HG03025 (cell line): ENCODE data around the gene CEP76.
"Not testable (repeated sequence)": the region's sequence is repeated elsewhere in the genome, so short reads cannot be mapped to it uniquely, and the experiment has no call there.

ENCODE experiments used
- ATAC-seq: cut with Tn5 transposase; IDR thresholded peaks from one replicate; pipeline ENCODE4 v1.9.1; 2021; ENCODE audit warnings: mild to moderate bottlenecking, moderate library complexity; ENCODE audit not compliant: unreplicated experiment, low FRiP score

CEP76 gene

DNA sequence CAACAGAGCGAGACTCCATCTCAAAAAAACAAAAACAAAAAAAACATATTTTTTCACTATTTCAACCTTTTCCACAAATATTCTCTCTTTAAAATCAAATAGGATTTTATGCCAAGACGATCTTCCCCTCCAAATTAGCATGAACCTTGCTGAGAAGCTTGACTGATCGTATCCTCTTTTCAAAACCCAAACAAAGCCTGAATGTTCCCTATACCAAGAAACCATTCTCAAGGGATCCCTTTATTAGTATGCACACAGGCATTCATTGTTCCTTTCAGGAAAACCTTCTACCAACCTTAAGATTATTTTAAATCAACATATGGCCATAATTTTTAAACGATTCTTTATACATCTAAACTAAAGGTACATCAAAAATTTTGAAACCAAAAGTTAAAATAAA is 50.9 kb downstream of the CEP76 start:
- no peak for ATAC-seq

DNA sequence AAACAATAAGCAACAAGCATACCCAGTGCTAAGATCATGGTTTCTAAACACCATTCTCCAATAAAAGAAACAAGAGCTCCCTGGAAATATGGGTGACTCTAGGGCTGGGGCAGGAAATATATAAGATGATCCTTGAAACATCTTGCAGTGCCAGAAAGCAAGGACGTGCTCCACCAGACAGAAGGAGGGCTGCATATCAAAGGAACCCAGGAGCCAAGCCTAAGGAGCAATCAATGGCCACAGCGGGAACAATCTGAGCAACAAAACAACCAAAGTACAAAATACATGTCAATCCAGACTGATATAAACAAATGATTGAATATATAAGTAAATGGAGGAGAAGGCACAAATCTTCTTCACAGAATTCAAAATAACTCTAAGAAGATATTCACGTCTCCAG is 54.8 kb downstream of the CEP76 start:
- no peak for ATAC-seq

DNA sequence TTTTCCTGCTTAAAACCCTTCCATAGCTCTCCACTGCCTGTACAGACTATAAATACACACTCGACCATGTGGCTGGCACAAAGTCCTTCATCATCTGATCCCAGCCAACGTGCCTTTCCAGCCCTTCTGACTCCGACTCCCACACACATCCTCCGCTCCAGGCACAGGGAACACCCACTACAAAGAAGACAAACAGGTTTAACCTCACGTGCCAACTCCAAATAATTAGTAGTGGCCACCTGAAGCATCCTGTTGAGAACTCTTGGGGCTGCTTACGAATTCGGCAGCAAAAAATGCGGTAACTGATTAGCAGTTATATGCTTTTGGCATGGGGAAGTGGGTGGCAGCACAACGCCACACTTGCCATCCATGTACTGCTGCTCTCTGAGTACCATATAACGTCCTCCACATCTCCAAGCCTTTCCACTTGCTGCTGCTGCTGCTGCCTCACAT is 56.7 kb downstream of the CEP76 start:
- no peak for ATAC-seq

DNA sequence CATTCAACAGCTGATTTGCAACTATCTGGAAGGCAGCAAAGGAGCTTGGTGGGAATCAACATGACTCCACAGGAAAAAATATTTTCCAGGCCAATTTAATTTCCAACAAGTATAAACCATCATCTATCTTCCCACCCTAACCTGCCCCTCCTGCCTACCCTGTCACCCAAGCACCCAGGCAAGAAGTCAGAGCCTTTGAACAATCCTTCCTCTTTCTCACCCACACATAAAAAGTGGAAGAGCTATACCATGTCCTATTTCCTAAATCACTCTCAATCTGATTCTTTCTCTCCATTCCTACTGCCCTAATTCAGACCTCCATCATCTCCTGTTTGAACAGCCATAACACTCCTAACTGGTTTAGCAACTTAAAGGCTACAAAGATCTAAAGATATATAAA is 57.3 kb downstream of the CEP76 start:
- no peak for ATAC-seq

DNA sequence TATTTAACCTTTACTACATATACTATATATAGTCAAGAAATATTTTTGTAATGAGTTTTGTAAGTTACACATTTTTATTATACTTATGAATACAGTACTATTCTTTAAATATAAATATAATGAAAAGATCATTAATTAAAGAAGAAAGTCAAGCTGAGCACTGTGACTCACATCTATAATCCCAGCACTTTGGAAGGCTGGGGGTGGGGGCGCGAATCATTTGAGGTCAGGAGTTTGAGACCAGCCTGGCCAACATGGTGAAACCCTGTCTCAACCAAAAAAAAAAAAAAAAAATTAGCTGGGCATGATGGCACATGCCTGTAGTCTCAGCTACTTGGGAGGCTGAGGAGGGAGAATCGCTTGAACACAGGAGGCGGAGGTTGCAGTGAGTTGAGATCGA is 58.8 kb downstream of the CEP76 start:
- not testable (repeated sequence) for ATAC-seq

DNA sequence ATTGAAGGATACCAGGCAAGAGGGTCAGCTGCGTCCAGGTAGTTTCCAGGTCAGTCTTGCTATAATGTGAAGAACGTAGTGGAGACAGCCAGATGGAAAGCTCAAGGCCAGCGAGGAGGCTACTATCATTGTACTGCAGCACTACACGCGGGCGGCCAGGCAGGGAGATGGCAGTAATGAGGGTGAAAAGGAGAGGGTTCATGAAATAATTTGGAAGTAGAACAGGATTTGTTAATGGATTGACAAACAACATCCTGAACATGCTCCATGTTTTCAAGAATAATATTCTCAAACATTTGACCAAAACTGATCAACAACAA is 61.7 kb downstream of the CEP76 start:
- no peak for ATAC-seq

DNA sequence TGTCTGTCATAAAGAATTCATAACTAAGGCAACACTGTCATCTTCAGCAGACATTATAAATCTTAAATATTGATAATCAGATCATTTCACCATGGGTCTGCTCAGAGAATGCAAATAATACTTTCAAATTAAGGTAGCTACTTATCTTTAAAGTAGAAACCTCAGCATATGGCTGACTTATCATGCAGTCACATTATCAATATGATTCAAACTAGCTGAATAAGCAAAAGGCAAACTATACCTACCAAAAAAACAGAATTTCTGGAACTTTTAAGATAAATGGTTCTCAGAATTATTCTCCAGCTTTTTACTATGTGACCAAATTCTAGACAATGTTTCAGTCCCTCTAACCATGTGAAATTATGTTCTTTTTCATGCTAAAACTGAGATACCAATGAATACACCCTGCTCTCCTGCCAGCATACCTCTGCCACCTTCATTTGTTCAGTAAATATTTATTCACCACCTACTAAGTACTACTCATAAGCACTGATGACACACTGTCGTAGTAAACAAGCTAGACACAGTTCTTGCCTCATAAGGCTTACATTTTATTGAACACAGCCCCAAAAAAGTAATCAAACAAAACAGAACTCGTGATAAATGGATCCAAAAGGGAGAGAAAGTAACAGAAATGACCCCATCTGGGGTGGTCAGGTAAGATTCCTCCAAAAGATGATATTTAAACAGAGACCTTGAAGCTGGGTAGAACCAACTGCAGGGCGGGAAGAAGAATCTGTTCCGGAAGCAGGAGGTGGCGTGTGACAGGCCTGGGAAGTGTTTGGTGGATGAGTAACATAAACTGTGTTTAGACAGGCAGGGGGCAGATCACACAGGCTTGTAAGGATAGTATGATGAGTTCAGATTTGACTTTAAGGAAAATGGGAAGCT is 62.3 kb downstream of the CEP76 start:
- ATAC-seq = no peak

DNA sequence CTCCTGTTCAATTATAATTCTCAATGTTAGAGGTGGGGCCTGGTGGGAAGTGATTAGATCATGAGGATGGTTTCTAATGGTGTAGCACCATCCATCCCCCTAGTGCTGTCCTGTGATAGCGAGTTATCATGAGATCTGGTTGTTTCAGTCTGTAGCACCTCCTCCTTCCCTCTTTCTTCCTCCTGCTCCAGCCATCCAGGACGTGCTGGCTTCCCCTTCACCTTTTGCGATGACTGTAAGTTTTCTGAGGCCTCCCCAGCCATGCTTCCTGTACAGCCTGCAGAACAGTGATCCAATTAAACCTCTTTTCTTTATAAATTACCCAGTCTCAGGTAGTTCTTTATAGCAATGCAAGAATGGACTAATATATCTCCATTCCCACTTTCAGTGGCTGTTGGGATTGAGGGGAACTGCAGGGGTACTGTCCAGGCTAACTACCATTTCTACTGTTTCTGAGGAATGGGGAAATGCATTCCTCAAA is 63.8 kb downstream of the CEP76 start:
- no peak for ATAC-seq

DNA sequence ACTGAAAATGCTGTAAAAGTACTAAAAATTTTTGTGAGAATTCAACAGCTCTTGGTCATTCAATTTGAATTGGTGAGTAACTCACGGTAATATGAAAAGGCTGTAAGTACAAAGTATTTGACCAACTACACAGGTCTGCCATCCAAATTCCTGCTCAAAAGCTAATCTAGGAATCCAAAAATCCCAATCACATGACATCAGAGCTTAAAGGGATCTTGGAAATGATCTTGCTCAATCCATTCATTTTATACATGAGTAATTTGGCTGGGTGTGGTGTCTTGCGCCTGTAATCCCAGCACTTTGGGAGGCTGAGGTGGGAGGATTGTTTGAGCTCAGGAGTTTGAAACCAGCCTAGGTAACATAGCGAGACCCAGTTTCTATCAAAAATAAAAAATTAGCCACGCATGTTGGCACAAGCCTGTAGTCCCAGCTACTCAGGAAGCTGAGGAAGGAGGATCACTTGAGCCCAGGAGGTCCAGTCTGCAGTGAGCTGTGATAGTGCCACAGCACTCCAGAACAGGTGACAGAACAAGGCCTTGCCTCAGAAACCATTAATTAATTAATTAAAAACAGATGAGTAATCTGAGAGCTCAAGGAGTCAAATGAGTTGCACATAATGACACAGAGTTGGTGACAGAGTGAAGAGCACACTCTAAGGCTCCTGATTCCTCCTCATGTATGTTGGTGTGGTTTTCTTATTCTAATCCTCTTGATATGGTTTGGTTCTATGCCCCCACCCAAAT is 64.5 kb downstream of the CEP76 start:
- ATAC-seq = no peak

DNA sequence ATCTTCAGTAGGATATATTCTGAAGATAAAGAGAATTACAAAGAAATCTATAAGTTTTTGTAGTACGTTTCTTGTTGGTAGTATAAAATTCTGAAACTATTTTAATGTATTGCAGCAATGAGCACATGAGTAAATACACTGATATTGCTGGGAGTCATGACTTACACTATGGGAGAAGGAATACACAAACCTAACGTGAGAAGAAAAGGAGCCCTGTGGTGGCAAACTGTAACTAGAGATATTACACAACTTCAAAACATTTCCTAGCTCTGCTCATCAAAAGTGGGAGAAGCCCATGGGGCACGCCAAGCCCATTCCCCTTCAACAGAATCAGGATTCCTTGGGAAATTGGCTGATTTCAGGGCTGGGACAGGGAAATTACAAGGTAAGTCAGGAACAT is 65.1 kb downstream of the CEP76 start:
- no peak for ATAC-seq

DNA sequence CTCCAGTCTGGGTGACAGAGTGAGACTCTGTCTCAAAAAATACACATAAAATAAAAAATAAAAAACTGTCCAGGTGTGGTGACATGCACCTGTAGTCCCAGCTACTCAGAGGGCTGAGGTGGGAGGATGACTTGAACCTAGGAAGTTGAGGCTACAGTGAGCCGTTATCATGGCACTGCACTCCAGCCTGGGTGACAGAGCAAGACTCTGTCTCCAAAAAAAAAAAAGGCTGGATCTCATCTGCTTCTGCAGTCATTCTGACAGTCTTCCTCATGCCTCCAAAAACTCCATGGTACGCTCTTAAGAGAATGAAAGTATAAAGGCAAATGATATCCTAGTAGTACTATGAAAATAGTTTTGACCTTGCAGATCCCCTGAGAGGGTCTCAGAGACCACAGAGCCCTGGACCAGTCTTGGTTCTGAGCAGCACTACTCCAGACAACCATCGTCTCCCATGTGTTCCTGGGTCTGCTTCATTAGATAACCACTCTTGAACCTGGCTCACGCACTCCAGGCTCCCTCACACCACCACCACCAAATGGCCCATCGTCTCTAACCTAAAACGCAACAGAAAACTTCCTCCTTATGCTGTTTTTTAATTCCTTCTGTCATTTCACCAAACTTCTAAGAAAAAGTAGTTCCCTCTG is 70.6 kb downstream of the CEP76 start:
- no peak for ATAC-seq

DNA sequence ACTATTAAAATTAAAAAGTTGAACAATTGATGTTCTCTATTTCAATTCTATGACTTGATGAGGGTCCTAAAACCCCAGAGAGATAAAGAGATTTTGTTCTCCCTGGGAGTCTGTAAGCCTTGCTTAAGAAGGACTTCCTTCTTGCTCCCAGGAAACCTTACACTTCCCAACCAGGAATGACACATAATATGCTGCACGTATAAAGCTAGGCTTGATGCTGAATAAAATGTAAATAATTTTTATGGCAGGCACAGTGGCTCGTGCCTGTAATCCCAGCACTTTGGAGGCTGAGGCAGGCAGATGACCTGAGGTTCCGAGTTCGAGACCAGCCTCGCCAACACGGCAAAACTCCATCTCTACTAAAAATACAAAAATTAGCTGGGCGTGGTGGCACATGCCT is 72.4 kb downstream of the CEP76 start:
- no peak for ATAC-seq

DNA sequence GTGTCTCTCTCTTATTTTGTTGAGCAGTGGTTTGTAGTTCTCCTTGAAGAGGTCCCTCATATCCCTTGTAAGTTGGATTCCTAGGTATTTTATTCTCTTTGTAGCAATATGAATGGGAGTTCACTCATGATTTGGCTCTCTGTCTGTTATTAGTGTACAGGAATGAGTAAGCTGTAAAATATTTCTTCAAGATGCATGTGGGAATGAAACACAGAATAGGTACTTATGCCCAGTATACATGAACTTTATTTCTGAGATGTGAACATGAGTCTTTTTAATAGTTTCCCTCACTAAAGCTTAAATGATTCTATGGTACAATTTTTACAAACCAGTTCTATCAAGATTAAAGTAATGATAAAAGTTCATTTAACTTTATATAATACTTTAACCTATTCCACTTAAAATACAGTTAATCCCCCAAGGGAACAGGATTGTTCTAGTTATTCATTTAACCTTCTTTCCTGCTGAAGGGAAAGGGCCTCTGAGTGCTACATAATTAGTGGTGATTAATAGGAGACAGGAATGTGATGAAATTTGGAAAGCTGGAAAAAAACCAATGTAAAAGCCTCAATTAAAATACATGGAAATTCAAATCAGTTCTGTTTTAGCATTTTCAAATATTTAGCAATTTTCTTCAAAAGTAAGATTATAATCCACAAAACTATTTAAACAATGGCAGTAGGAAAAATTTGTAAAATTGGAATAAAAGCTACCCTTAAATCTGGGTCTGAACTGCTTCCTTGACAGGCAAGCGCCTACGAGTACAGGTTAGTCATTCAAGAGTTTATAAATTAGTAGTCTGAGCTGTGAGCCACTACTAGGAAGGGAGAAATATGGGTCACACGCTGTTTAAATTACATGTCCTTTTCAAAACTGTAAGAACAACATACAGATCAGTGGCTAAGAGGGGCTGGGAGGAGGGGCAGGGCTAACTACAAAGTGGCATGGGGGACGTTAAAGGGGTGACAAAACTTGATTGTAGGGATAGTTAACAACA is 73.5 kb downstream of the CEP76 start:
- no peak for ATAC-seq

DNA sequence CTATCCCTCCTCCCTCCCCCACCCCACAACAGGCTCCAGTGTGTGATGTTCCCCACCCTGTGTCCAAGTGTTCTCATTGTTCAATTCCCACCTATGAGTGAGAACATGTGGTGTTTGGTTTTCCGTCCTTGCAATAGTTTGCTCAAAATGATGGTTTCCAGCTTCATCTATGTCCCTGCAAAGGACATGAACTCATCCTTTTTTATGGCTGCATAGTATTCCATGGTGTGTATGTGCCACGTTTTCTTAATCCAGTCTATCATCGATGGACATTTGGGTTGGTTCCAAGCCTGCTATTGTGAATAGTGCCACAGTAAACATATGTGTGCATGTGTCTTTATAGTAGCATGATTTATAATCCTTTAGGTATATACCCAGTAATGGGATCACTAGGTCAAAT is 75.3 kb downstream of the CEP76 start:
- not testable (repeated sequence) for ATAC-seq

DNA sequence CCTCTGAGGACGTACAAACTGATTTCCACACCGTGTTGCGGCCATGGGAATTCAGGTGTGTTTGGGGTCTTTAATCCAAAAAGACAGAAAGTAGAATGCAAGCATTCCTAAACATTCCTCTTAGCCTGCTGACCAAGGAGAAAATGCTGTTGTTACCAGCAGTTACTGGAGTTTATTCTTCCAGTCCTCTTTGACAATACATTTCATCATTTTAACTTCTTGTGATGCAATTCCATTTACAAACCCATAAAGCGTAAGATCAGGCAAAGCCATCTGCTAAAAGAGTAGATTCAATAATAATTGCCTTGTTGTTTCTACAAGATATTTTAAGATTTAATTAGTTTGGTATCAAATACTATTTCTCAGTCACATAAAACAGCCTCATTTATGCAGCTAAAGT is 77.3 kb downstream of the CEP76 start:
- no peak for ATAC-seq
